MM.1S (cell line): ENCODE data around the gene UBXN11.

Experiments used
- DNase-seq: peaks from one replicate; pipeline ENCODE4 v3.0.0-alpha.2; 2015
- H2AFZ ChIP-seq: fragments of 300-600 bp; sonication (generic); 2 replicates; pipeline ENCODE4 v1.6.0; 2016; ENCODE audit warnings: antibody characterized with exemption, low read length
- H3F3A ChIP-seq: fragments of 300-600 bp; sonication (generic); 2 replicates; pipeline ENCODE4 v1.6.1; 2016; ENCODE audit warnings: mild to moderate bottlenecking, antibody characterized with exemption, low read length, moderate library complexity, mixed read lengths; ENCODE audit not compliant: insufficient read depth
- H3K27ac ChIP-seq: fragments of 300-600 bp; sonication (generic); 2 replicates; pipeline ENCODE4 v1.5.1; 2016; ENCODE audit warnings: mild to moderate bottlenecking, low read length
- H3K27me3 ChIP-seq: fragments of 300-600 bp; sonication (generic); replicated peaks from 2 replicates; pipeline ENCODE4 v1.6.0; 2016; ENCODE audit warnings: low read length; ENCODE audit not compliant: insufficient read depth
- H3K36me3 ChIP-seq: fragments of 300-600 bp; sonication (generic); replicated peaks from 2 replicates; pipeline ENCODE4 v1.6.1; 2016; ENCODE audit warnings: mild to moderate bottlenecking, low read length, mixed read lengths; ENCODE audit not compliant: insufficient read depth
- H3K4me1 ChIP-seq: fragments of 300-600 bp; sonication (generic); 2 replicates; pipeline ENCODE4 v1.6.1; 2016; ENCODE audit warnings: low read length, mixed read lengths
- H3K4me2 ChIP-seq: fragments of 300-600 bp; sonication (generic); 2 replicates; pipeline ENCODE4 v1.6.0; 2016; ENCODE audit warnings: low read depth, low read length
- H3K4me3 ChIP-seq: fragments of 300-600 bp; sonication (generic); 2 replicates; pipeline ENCODE4 v1.5.1; 2016; ENCODE audit warnings: low read length, mixed read lengths
- H3K79me2 ChIP-seq: fragments of 300-600 bp; sonication (generic); 2 replicates; pipeline ENCODE4 v1.6.1; 2016; ENCODE audit warnings: mixed run types, low read length, mixed read lengths
- H3K9ac ChIP-seq: fragments of 300-600 bp; sonication (generic); 2 replicates; pipeline ENCODE4 v1.6.1; 2016; ENCODE audit warnings: low read length, mixed read lengths
- H3K9me2 ChIP-seq: fragments of 300-600 bp; sonication (generic); replicated peaks from 2 replicates; pipeline ENCODE4 v1.6.1; 2016; ENCODE audit warnings: mild to moderate bottlenecking, low read length, mixed read lengths; ENCODE audit not compliant: insufficient read depth
- H3K9me3 ChIP-seq: fragments of 300-600 bp; sonication (generic); replicated peaks from 2 replicates; pipeline ENCODE4 v1.6.1; 2016; ENCODE audit warnings: mild to moderate bottlenecking, low read length, mixed read lengths; ENCODE audit not compliant: insufficient read depth
- H4K20me1 ChIP-seq: fragments of 300-600 bp; sonication (generic); 2 replicates; pipeline ENCODE4 v1.6.1; 2016; ENCODE audit warnings: mild to moderate bottlenecking, low read length, moderate library complexity, mixed read lengths; ENCODE audit not compliant: insufficient read depth
- EZH2 ChIP-seq: fragments of 300-600 bp; sonication (generic); optimal IDR thresholded peaks from 2 replicates; pipeline ENCODE3; 2017; ENCODE audit warnings: low read depth, mild to moderate bottlenecking, antibody characterized with exemption, low read length, mixed read lengths
- EZH2phosphoT487 ChIP-seq: fragments of 300-600 bp; sonication (generic); IDR thresholded peaks from 2 replicates; pipeline ENCODE4 v1.6.1; 2018; ENCODE audit warnings: antibody characterized with exemption, low read length
- TF ChIP-seq, protein P1 (sequence below): fragments of 300-600 bp; sonication (generic); IDR thresholded peaks from 2 replicates; pipeline ENCODE4 v1.5.1; 2016; ENCODE audit warnings: antibody characterized with exemption, low read length, mixed read lengths

The UBXN11 gene

GRCh38 chr1:26259005-26259404, 47.4 kb downstream of the UBXN11 start:
- no peak overlapping the region for H3K4me3 ChIP-seq
- H3K4me1 ChIP-seq, result peaks cover 6% of the 10 kb centered on the region
- peaks cover 27% of the 10 kb centered on the region for H3K79me2 ChIP-seq
- no peak overlapping the region for H3K27ac ChIP-seq
- H4K20me1 ChIP-seq, result no peaks in the 10 kb centered on the region
- H3F3A ChIP-seq, result 0 out of 2 replicates have a peak, but pooled peaks cover 1% of the 10 kb centered on the region
- TF ChIP-seq EZH2 (no peak), EZH2phosphoT487 (no peak)
- TF ChIP-seq, protein P1, sequence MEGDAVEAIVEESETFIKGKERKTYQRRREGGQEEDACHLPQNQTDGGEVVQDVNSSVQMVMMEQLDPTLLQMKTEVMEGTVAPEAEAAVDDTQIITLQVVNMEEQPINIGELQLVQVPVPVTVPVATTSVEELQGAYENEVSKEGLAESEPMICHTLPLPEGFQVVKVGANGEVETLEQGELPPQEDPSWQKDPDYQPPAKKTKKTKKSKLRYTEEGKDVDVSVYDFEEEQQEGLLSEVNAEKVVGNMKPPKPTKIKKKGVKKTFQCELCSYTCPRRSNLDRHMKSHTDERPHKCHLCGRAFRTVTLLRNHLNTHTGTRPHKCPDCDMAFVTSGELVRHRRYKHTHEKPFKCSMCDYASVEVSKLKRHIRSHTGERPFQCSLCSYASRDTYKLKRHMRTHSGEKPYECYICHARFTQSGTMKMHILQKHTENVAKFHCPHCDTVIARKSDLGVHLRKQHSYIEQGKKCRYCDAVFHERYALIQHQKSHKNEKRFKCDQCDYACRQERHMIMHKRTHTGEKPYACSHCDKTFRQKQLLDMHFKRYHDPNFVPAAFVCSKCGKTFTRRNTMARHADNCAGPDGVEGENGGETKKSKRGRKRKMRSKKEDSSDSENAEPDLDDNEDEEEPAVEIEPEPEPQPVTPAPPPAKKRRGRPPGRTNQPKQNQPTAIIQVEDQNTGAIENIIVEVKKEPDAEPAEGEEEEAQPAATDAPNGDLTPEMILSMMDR, result no peak
- H3K9me2 ChIP-seq, result no peaks in the 10 kb centered on the region
- H3K36me3 ChIP-seq, result peaks cover 18% of the 10 kb centered on the region
- no peak overlapping the region for H2AFZ ChIP-seq
- H3K9ac ChIP-seq, result no peak overlapping the region
- H3K4me2 ChIP-seq, result no peak overlapping the region
- DNase-seq, result no peak
- no peaks in the 10 kb centered on the region for H3K9me3 ChIP-seq
- no peaks in the 10 kb centered on the region for H3K27me3 ChIP-seq

- H3K79me2 ChIP-seq, result peaks cover 39% of the 10 kb centered on the region
- no peak overlapping the region for H3K27ac ChIP-seq
- no peak overlapping the region for H2AFZ ChIP-seq
- H3K4me3 ChIP-seq, result no peak overlapping the region
- H3K27me3 ChIP-seq, result no peaks in the 10 kb centered on the region
- peaks cover 22% of the 10 kb centered on the region for H3K4me1 ChIP-seq
- peaks cover 11% of the 10 kb centered on the region for H3F3A ChIP-seq
- no peaks in the 10 kb centered on the region for H4K20me1 ChIP-seq
- no peak for DNase-seq
- peaks cover 18% of the 10 kb centered on the region for H3K36me3 ChIP-seq
- TF ChIP-seq EZH2phosphoT487 (no peak), EZH2 (no peak)
- TF ChIP-seq, protein P1, result no peak
- no peak overlapping the region for H3K9ac ChIP-seq
- H3K9me3 ChIP-seq, result no peaks in the 10 kb centered on the region
- no peak overlapping the region for H3K4me2 ChIP-seq
- H3K9me2 ChIP-seq, result no peaks in the 10 kb centered on the region
Observed at GRCh38 chr1:26257222-26257621, 49.2 kb downstream of the UBXN11 start.

DNA sequence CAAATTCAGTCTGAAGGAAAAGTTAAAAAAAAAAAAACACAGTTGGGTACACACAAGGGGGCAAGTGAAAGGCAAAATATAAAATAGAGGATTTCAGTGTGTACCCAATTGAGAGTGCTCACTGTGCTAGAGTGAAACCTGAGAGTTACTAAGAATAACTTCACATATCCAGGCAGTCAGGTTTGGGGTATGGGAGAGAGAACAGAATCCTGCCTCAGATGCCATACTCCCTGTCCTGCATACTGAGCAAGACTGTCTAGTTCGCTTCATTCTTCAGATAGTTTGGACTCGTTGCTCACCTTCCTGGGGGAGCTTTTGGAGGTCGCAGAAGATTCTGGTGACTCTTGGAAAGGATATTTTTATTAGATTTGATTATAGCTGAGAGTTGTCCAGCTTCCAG, 52.0 kb downstream of the UBXN11 start:
- Histone ChIP-seq H3K36me3 (peaks cover 24% of the 10 kb centered on the region), H3F3A (peaks cover 22% of the 10 kb centered on the region)
- DNase-seq, result no peak

More for the DNA sequence above, 52.0 kb downstream of the UBXN11 start:
- no peaks in the 10 kb centered on the region for H3K27me3 ChIP-seq
- H3K79me2 ChIP-seq, result peaks cover 59% of the 10 kb centered on the region
- H3K9me3 ChIP-seq, result no peaks in the 10 kb centered on the region
- no peaks in the 10 kb centered on the region for H3K9me2 ChIP-seq
- H3K4me3 ChIP-seq, result peak overlapping the region; percentile 15; the same call in 1 of the 2 replicates
- TF ChIP-seq EZH2phosphoT487 (no peak), EZH2 (no peak)
- TF ChIP-seq, protein P1, result no peak
- H2AFZ ChIP-seq, result no peak overlapping the region
- no peaks in the 10 kb centered on the region for H4K20me1 ChIP-seq
- no peak overlapping the region for H3K9ac ChIP-seq
- H3K27ac ChIP-seq, result no peak overlapping the region
- peaks cover 31% of the 10 kb centered on the region for H3K4me1 ChIP-seq
- peak overlapping the region; percentile 62 for H3K4me2 ChIP-seq
